ENCODE results near the gene IL17REL.
"Not testable (repeated sequence)": the region's sequence is repeated elsewhere in the genome, so short reads cannot be mapped to it uniquely, and the experiment has no call there.

Gene IL17REL

GRCh38 chr22:49995361-49996118 lies 17.0 kb downstream of the IL17REL start:
- H3K27me3 Mint-ChIP-seq, result peaks cover 10% of the 10 kb centered on the region
- peaks cover 14 to 15% of the 10 kb centered on the region in 2 donors for H3K9me3 Mint-ChIP-seq
- peaks cover 31% of the 10 kb centered on the region for H3K4me1 Mint-ChIP-seq

GRCh38 chr22:49995041-49995360 lies 17.6 kb downstream of the IL17REL start:
- peaks cover 31% of the 10 kb centered on the region for H3K4me1 Mint-ChIP-seq
- H3K9me3 Mint-ChIP-seq, result peaks cover 18 to 20% of the 10 kb centered on the region in 2 donors
- no peak for ATAC-seq
- no peak for DNase-seq
- peaks cover 9% of the 10 kb centered on the region for H3K27me3 Mint-ChIP-seq
- no peak overlapping the region for H3K4me3 Mint-ChIP-seq
- peak overlapping the region in 1 of 2 donors; percentile 89 for H3K27ac Mint-ChIP-seq

More at GRCh38 chr22:49995361-49996118, 17.0 kb downstream of the IL17REL start:
- DNase-seq (peak in 1 of 2 donors; percentile 5), ATAC-seq (no peak)
- H3K27ac Mint-ChIP-seq, result peak overlapping the region in 1 of 2 donors; percentile 89
- no peak overlapping the region for H3K4me3 Mint-ChIP-seq

- DNase-seq, result no peak
- no peak for ATAC-seq
- no peak overlapping the region for H3K4me3 Mint-ChIP-seq
Measured at GRCh38 chr22:49994361-49995040, 18.1 kb downstream of the IL17REL start.

GRCh38 chr22:49993649-49994360 lies 18.8 kb downstream of the IL17REL start:
- no peak for DNase-seq
- Mint-ChIP-seq H3K27ac (no peak overlapping the region), H3K4me3 (no peak overlapping the region), H3K27me3 (peaks cover 8% of the 10 kb centered on the region), H3K4me1 (peaks cover 26% of the 10 kb centered on the region), H3K9me3 (peaks cover 18 to 29% of the 10 kb centered on the region in 2 donors)
- ATAC-seq, result peak; percentile 11

More at GRCh38 chr22:49994361-49995040, 18.1 kb downstream of the IL17REL start:
- peaks cover 31% of the 10 kb centered on the region for H3K4me1 Mint-ChIP-seq
- H3K27ac Mint-ChIP-seq, result peak overlapping the region in 1 of 2 donors; percentile 89
- peaks cover 18 to 25% of the 10 kb centered on the region in 2 donors for H3K9me3 Mint-ChIP-seq
- peaks cover 9% of the 10 kb centered on the region for H3K27me3 Mint-ChIP-seq

- peak; percentile 65 to 71 for DNase-seq
- H3K27me3 Mint-ChIP-seq, result peaks cover 1% of the 10 kb centered on the region
- no peak overlapping the region for H3K27ac Mint-ChIP-seq
- peak; percentile 93 for ATAC-seq
- peaks cover 18 to 29% of the 10 kb centered on the region in 2 donors for H3K9me3 Mint-ChIP-seq
- H3K4me1 Mint-ChIP-seq, result peaks cover 19% of the 10 kb centered on the region
- no peak overlapping the region for H3K4me3 Mint-ChIP-seq
Measured at GRCh38 chr22:49992921-49993648, 19.5 kb downstream of the IL17REL start.

GRCh38 chr22:49991907-49992533 lies 20.5 kb downstream of the IL17REL start:
- Mint-ChIP-seq H3K27ac (no peak overlapping the region), H3K27me3 (no peaks in the 10 kb centered on the region), H3K4me1 (peaks cover 19% of the 10 kb centered on the region), H3K9me3 (peaks cover 18 to 29% of the 10 kb centered on the region in 2 donors), H3K4me3 (no peak overlapping the region)
- ATAC-seq (no peak), DNase-seq (no peak)

GRCh38 chr22:49991167-49991566 lies 21.4 kb downstream of the IL17REL start:
- H3K9me3 Mint-ChIP-seq, result peaks cover 21 to 34% of the 10 kb centered on the region in 2 donors

GRCh38 chr22:49989826-49990225 lies 22.7 kb downstream of the IL17REL start:
- Mint-ChIP-seq H3K4me1 (peaks cover 19% of the 10 kb centered on the region), H3K27me3 (peaks cover 16% of the 10 kb centered on the region), H3K9me3 (peaks cover 27 to 48% of the 10 kb centered on the region in 2 donors)
- H3K27ac Mint-ChIP-seq, DNase-seq, ATAC-seq, H3K4me3 Mint-ChIP-seq: not testable (repeated sequence)

More at GRCh38 chr22:49991167-49991566, 21.4 kb downstream of the IL17REL start:
- no peak overlapping the region for H3K4me3 Mint-ChIP-seq
- H3K4me1 Mint-ChIP-seq, result peaks cover 19% of the 10 kb centered on the region
- H3K27ac Mint-ChIP-seq, result no peak overlapping the region
- ATAC-seq (no peak), DNase-seq (no peak)
- H3K27me3 Mint-ChIP-seq, result peaks cover 2% of the 10 kb centered on the region

GRCh38 chr22:49986325-49986724 lies 26.2 kb downstream of the IL17REL start:
- DNase-seq (no peak), ATAC-seq (no peak)
- peaks cover 21 to 49% of the 10 kb centered on the region in 2 donors for H3K9me3 Mint-ChIP-seq
- H3K4me3 Mint-ChIP-seq, result no peak overlapping the region
- H3K27ac Mint-ChIP-seq, result no peak overlapping the region
- peaks cover 7% of the 10 kb centered on the region for H3K4me1 Mint-ChIP-seq
- peaks cover 26% of the 10 kb centered on the region for H3K27me3 Mint-ChIP-seq

GRCh38 chr22:49983148-49984042 lies 29.2 kb downstream of the IL17REL start:
- H3K4me3 Mint-ChIP-seq, result no peak overlapping the region
- ATAC-seq (peak; percentile 75), DNase-seq (peak; percentile 36 to 39)
- H3K9me3 Mint-ChIP-seq, result peaks cover 23 to 40% of the 10 kb centered on the region in 2 donors
- H3K4me1 Mint-ChIP-seq, result peaks cover 13% of the 10 kb centered on the region
- peaks cover 26% of the 10 kb centered on the region for H3K27me3 Mint-ChIP-seq
- no peak overlapping the region for H3K27ac Mint-ChIP-seq

GRCh38 chr22:49981799-49982198 lies 30.8 kb downstream of the IL17REL start:
- H3K4me3 Mint-ChIP-seq, ATAC-seq, DNase-seq, H3K27ac Mint-ChIP-seq: not testable (repeated sequence)
- Mint-ChIP-seq H3K4me1 (peaks cover 13% of the 10 kb centered on the region), H3K9me3 (peaks cover 23 to 40% of the 10 kb centered on the region in 2 donors), H3K27me3 (peaks cover 26% of the 10 kb centered on the region)

- Mint-ChIP-seq H3K27ac (no peak overlapping the region), H3K4me3 (no peak overlapping the region), H3K27me3 (peaks cover 10% of the 10 kb centered on the region), H3K9me3 (peaks cover 21 to 28% of the 10 kb centered on the region in 2 donors), H3K4me1 (peaks cover 29% of the 10 kb centered on the region)
- ATAC-seq (peak; percentile 18), DNase-seq (peak in 1 of 2 donors; percentile 53)
Measured at GRCh38 chr22:49979587-49980264, 32.8 kb downstream of the IL17REL start.

GRCh38 chr22:49977578-49977977 lies 35.0 kb downstream of the IL17REL start:
- Mint-ChIP-seq H3K9me3 (peaks cover 20 to 21% of the 10 kb centered on the region in 2 donors), H3K4me1 (peaks cover 22% of the 10 kb centered on the region), H3K27ac (no peak overlapping the region), H3K4me3 (no peak overlapping the region), H3K27me3 (no peaks in the 10 kb centered on the region)
- no peak for ATAC-seq
- DNase-seq, result no peak

All from stimulated activated naive CD8-positive, alpha-beta T cell treated with anti-CD3 and anti-CD28 coated beads, Interleukin-15, amount 100 ng/mL, for 72 hours (primary cell).